Fibroblast of lung (primary cell): Measurements from ENCODE around the gene ZBTB14.

Source experiments
- CTCF ChIP-seq, 2 donors: IDR thresholded peaks in 1 of 2; conservative IDR thresholded peaks in 1 of 2; 1 replicate in 1 of 2; 2 replicates in 1 of 2; pipeline ENCODE4 v1.5.1; 2011 to 2012; ENCODE audit warnings: low read length in 2 of 2, control low read depth in 1 of 2, inconsistent platforms in 1 of 2, low read depth in 1 of 2, mild to moderate bottlenecking in 1 of 2
- EZH2 ChIP-seq: IDR thresholded peaks from 2 replicates; pipeline ENCODE4 v1.5.1; 2012; ENCODE audit warnings: low read length, control low read depth, mild to moderate bottlenecking; ENCODE audit errors: missing control alignments

DNA sequence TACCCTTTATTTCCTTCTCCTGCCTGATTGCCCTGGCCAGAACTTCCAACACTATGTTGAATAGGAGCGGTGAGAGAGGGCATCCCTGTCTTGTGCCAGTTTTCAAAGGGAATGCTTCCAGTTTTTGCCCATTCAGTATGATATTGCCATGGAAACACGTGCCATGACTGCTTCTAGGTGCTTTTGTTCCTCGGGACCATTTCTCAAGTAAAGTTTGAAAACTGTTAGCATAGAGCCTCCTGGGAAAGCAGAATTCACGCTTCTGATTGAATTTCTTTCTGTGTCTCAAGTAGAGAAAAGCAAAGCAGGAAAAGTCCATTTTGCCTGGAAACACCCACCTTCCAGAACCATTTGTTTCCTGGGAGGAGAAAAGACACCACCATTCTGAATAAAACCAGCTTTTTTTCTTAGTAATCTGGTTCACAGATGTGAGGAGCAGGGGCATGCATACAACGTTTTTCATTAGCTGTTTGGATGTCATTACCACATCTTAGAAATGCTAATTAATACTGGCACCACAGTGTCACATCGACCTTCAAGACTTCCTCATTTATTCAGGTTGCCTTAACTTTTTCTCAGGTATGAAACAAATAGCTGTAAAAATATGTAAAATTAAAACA, 39.0 kb upstream of the ZBTB14 start:
- no peak for TF ChIP-seq CTCF (conservative IDR thresholded peaks at IDR 0.05 in 1 of 2, IDR thresholded peaks at IDR 0.05 in 1 of 2; ENCODE audit: low read depth in 1 of 2, low read length in 2 of 2)
- no peak for TF ChIP-seq EZH2
